Smooth muscle cell of bladder (primary cell): ENCODE measurements around the gene PCDHGB2. TPM values are rescaled to one million over a fixed set of nuclear protein-coding genes. Genes with fewer than 3 reads are reported as not detected.

Experiments
- total RNA-seq: library from RNA; depleted of rRNA; stranded (reverse); fragments of >200 nt; gene quantifications from 2 replicates; pipeline ENCODE4 v1.2.3, GENCODE V29; 2014

Gene PCDHGB2
- total RNA-seq, 1 donor from 2014 or later = 2.4 TPM

DNA sequence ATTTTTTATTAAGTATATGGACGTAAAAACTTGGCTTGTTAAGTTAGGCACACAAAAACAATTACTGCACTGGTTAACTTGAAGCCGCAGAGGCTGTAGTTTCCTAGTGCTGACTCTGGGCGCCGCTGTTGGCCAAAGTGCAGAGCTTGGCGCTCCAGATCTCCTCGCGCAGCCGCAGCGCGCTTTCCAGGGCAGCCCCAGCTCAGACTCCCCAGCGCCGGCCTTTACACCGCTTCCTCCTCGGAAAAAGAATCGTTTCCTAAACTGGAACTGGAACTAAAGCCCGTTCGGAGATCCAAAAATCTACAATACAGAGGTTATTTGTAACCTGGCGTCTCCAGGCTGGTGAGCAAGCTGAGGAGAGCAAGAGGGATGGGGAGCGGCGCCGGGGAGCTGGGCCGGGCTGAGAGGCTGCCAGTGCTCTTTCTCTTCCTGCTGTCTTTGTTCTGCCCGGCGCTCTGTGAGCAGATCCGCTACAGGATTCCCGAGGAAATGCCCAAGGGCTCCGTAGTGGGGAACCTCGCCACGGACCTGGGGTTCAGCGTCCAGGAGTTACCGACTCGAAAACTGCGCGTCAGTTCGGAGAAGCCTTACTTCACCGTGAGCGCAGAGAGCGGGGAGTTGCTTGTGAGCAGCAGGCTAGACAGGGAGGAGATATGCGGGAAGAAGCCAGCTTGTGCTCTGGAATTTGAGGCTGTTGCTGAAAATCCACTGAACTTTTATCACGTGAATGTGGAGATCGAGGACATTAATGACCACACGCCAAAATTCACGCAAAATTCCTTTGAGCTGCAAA is 38.2 kb downstream of the PCDHGB2 start, which contains the start of gene PCDHGB5:
Gene PCDHGB5 (plus strand): TSS at position 192 of the 796 bp plus-strand sequence. CDS start 181 bp downstream, at position 373.

DNA sequence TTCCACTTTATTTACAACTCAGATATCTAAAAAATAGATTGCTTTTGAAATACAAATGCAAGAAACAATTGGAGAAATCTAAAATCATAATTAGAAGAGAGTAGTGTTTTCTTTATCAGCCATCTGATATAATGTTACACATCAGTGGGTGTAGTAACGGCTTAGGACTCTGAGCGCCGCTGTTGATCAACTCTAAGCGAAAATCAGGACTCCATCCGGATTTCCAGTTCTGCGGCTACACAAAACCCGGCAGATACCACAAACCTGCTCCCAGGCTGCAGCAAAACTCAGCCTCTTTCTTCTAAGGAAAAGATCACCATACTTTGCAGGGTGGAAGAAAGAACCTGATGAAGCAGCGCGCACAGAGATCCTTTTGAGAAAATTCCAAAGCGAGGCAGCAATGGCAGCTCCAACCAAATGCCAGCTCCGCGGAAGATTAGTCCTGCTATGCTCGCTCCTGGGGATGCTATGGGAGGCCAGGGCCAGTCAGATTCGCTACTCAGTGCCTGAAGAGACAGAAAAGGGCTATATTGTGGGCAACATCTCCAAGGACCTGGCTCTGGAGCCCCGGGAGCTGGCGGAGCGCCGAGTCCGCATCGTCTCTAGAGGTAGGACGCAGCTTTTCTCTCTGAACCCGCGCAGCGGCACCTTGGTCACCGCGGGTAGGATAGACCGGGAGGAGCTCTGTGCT is 42.9 kb downstream of the PCDHGB2 start, which contains the start of gene PCDHGA9:
Gene PCDHGA9 (plus strand): TSS at position 226 of the 691 bp plus-strand sequence. CDS start 175 bp downstream, at position 401.

DNA sequence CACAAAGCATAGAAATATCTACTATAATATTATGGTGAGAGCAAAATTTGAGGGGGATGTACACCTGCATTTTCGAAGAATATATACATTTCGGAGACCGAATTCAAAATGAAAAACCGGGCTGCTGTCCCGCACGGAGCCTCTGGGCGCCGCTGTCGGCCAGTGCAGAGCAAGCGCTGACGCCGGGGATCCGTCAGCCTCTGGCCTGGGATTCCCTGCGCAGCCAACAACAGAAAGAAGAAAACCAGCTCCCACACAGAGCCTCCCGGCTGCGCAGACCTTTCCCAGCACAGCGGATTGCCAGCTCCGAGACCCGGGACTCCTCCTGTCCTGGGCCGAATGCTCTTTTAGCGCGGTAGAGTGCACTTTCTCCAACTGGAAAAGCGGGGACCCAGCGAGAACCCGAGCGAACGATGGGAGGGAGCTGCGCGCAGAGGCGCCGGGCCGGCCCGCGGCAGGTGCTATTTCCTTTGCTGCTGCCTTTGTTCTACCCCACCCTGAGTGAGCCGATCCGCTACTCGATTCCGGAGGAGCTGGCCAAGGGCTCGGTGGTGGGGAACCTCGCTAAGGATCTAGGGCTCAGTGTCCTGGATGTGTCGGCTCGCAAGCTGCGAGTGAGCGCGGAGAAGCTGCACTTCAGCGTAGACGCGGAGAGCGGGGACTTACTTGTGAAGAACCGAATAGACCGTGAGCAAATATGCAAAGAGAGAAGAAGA is 48.2 kb downstream of the PCDHGB2 start, which contains the start of gene PCDHGB6:
Gene PCDHGB6 (plus strand): TSS at position 232 of the 716 bp plus-strand sequence. CDS start 182 bp downstream, at position 414.

Other genes with a start within 250 kb of the PCDHGB2 start
- 0.09 and 0.14 TPM in 2 replicates for gene PCDHB4, start 238.2 kb upstream of the PCDHGB2 start, total RNA-seq
- gene PCDHB5, start 224.8 kb upstream of the PCDHGB2 start, total RNA-seq = 0.57 and 1.4 TPM in 2 replicates
- under 0.01 and 0.09 TPM in 2 replicates for gene PCDHB6, start 209.9 kb upstream of the PCDHGB2 start, total RNA-seq
- gene PCDHB7, start 187.3 kb upstream of the PCDHGB2 start, total RNA-seq = 0.18 and 0.71 TPM in 2 replicates
- gene PCDHB8, start 182.2 kb upstream of the PCDHGB2 start, total RNA-seq = 0.09 and 0.43 TPM in 2 replicates
- 0.18 and 0.85 TPM in 2 replicates for gene PCDHB16, start 177.6 kb upstream of the PCDHGB2 start, total RNA-seq
- gene PCDHB9, start 172.8 kb upstream of the PCDHGB2 start, total RNA-seq = 0.09 and 0.14 TPM in 2 replicates
- gene PCDHB10, start 167.6 kb upstream of the PCDHGB2 start, total RNA-seq = 0.28 and 0.71 TPM in 2 replicates
- gene PCDHB11, start 160.4 kb upstream of the PCDHGB2 start, total RNA-seq = 0.18 and 0.28 TPM in 2 replicates
- gene PCDHB12, start 151.3 kb upstream of the PCDHGB2 start, total RNA-seq = 0.09 and 0.43 TPM in 2 replicates
- 0.28 TPM in 2 replicates for gene PCDHB13, start 146.1 kb upstream of the PCDHGB2 start, total RNA-seq
- 0.46 and 0.85 TPM in 2 replicates for gene PCDHB14, start 136.7 kb upstream of the PCDHGB2 start, total RNA-seq
- gene PCDHB15, start 114.6 kb upstream of the PCDHGB2 start, total RNA-seq = 0.46 and 0.71 TPM in 2 replicates
- gene SLC25A2, start 55.9 kb upstream of the PCDHGB2 start, total RNA-seq = 0.14 and 0.18 TPM in 2 replicates
- gene TAF7, start 39.2 kb upstream of the PCDHGB2 start, total RNA-seq = 75.2 and 97.5 TPM in 2 replicates
- gene PCDHGA1, start 29.5 kb upstream of the PCDHGB2 start, total RNA-seq = 1.1 TPM in 2 replicates
- gene PCDHGA2, start 21.2 kb upstream of the PCDHGB2 start, total RNA-seq = 2.7 and 2.8 TPM in 2 replicates
- 0.85 and 1.4 TPM in 2 replicates for gene PCDHGA3, start 16.2 kb upstream of the PCDHGB2 start, total RNA-seq
- 2.3 and 3.3 TPM in 2 replicates for gene PCDHGB1, start 9.9 kb upstream of the PCDHGB2 start, total RNA-seq
- gene PCDHGA4, start 5.0 kb upstream of the PCDHGB2 start, total RNA-seq = 3.3 and 4.5 TPM in 2 replicates
- gene PCDHGA5, start 4.2 kb downstream of the PCDHGB2 start, total RNA-seq = 1.3 TPM in 2 replicates
- 5.3 and 5.4 TPM in 2 replicates for gene PCDHGB3, start 10.2 kb downstream of the PCDHGB2 start, total RNA-seq
- 3.0 and 3.2 TPM in 2 replicates for gene PCDHGA6, start 13.9 kb downstream of the PCDHGB2 start, total RNA-seq
- 4.1 and 4.6 TPM in 2 replicates for gene PCDHGA7, start 22.7 kb downstream of the PCDHGB2 start, total RNA-seq
- 26.9 and 27.5 TPM in 2 replicates for gene PCDHGB4, start 27.7 kb downstream of the PCDHGB2 start, total RNA-seq
- 3.0 and 3.3 TPM in 2 replicates for gene PCDHGA8, start 32.6 kb downstream of the PCDHGB2 start, total RNA-seq
- 15.9 and 19.9 TPM in 2 replicates for gene PCDHGB5, start 38.0 kb downstream of the PCDHGB2 start, total RNA-seq
- 2.7 and 3.1 TPM in 2 replicates for gene PCDHGA9, start 42.8 kb downstream of the PCDHGB2 start, total RNA-seq
- 2.7 and 3.1 TPM in 2 replicates for gene PCDHGB6, start 48.0 kb downstream of the PCDHGB2 start, total RNA-seq
- gene PCDHGA10, start 53.0 kb downstream of the PCDHGB2 start, total RNA-seq = 4.3 and 5.4 TPM in 2 replicates
- gene PCDHGB7, start 57.7 kb downstream of the PCDHGB2 start, total RNA-seq = 6.3 and 6.9 TPM in 2 replicates
- 6.4 and 8.5 TPM in 2 replicates for gene PCDHGA11, start 61.1 kb downstream of the PCDHGB2 start, total RNA-seq
- gene PCDHGA12, start 70.5 kb downstream of the PCDHGB2 start, total RNA-seq = 9.1 and 11.7 TPM in 2 replicates
- gene PCDHGC3, start 116.0 kb downstream of the PCDHGB2 start, total RNA-seq = 38.1 and 41.7 TPM in 2 replicates
- gene PCDHGC4, start 125.0 kb downstream of the PCDHGB2 start, total RNA-seq = 1.7 TPM in 2 replicates
- 1.3 and 2.6 TPM in 2 replicates for gene PCDHGC5, start 129.1 kb downstream of the PCDHGB2 start, total RNA-seq